ENCODE measurements around the gene SLIT3. TPM values are rescaled to one million over a fixed set of nuclear protein-coding genes. Genes with fewer than 3 reads are reported as not detected.
A peak's percentile ranks its signal among the peaks of the same experiment; 100 is the strongest.

Gene SLIT3
- total RNA-seq, 4 donors from 2014 or later: 10.8 to 30.8 (median 18.4) TPM

GRCh38 chr5:168796593-168797580 is 504.1 kb downstream of the SLIT3 start:
- no peaks in the 10 kb centered on the region for H3K9me3 ChIP-seq
- H3K27me3 ChIP-seq: no peaks in the 10 kb centered on the region
- 79% methylated on average over 10 of the region's 12 CpGs for whole genome bisulfite sequencing
- no peaks in the 10 kb centered on the region for H3K36me3 ChIP-seq
- DNase-seq (ENCODE audit: low spot score in 2 of 2): no peak
- H3K4me1 ChIP-seq: peaks cover 6% of the 10 kb centered on the region
- no peak for TF ChIP-seq POLR2AphosphoS5 (IDR thresholded peaks at IDR 0.05)
- TF ChIP-seq, protein P1, sequence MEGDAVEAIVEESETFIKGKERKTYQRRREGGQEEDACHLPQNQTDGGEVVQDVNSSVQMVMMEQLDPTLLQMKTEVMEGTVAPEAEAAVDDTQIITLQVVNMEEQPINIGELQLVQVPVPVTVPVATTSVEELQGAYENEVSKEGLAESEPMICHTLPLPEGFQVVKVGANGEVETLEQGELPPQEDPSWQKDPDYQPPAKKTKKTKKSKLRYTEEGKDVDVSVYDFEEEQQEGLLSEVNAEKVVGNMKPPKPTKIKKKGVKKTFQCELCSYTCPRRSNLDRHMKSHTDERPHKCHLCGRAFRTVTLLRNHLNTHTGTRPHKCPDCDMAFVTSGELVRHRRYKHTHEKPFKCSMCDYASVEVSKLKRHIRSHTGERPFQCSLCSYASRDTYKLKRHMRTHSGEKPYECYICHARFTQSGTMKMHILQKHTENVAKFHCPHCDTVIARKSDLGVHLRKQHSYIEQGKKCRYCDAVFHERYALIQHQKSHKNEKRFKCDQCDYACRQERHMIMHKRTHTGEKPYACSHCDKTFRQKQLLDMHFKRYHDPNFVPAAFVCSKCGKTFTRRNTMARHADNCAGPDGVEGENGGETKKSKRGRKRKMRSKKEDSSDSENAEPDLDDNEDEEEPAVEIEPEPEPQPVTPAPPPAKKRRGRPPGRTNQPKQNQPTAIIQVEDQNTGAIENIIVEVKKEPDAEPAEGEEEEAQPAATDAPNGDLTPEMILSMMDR (IDR thresholded peaks at IDR 0.05): no peak
- no peak for TF ChIP-seq POLR2A (IDR thresholded peaks at IDR 0.05)
- TF ChIP-seq EP300 (IDR thresholded peaks at IDR 0.05): no peak
- no peak overlapping the region for H3K27ac ChIP-seq
- no peak overlapping the region for H3K4me3 ChIP-seq

DNA sequence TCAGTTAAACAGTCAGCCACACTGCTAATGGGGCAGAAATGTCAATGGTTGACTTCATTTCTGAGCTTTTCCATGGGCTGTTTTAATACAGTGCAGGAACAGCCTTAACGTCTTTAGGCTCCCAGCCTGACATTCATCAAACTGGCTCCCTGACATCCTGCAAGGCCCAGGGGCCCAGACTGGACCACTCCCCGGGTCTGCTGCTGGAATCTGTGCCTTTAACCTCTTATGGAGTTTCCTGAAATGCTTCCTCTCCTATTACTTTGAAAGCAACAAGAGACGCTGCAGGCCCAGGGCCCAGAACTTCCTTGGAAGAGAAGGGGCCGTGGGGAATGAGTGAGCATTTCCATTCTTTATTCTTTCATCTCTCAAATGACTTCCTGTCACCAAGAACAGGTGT is 504.9 kb downstream of the SLIT3 start:
- H3K4me1 ChIP-seq: peaks cover 6% of the 10 kb centered on the region
- TF ChIP-seq POLR2A (IDR thresholded peaks at IDR 0.05) (no peak), EP300 (IDR thresholded peaks at IDR 0.05) (no peak), POLR2AphosphoS5 (IDR thresholded peaks at IDR 0.05) (no peak)
- TF ChIP-seq, protein P1 (IDR thresholded peaks at IDR 0.05): no peak
- no peaks in the 10 kb centered on the region for H3K27me3 ChIP-seq
- no peak for DNase-seq (ENCODE audit: low spot score in 2 of 2)
- 68% methylated on average over 4 of the region's 4 CpGs for WGBS
- H3K36me3 ChIP-seq: no peaks in the 10 kb centered on the region
- H3K4me3 ChIP-seq: no peak overlapping the region
- H3K9me3 ChIP-seq: no peaks in the 10 kb centered on the region
- H3K27ac ChIP-seq: no peak overlapping the region

DNA sequence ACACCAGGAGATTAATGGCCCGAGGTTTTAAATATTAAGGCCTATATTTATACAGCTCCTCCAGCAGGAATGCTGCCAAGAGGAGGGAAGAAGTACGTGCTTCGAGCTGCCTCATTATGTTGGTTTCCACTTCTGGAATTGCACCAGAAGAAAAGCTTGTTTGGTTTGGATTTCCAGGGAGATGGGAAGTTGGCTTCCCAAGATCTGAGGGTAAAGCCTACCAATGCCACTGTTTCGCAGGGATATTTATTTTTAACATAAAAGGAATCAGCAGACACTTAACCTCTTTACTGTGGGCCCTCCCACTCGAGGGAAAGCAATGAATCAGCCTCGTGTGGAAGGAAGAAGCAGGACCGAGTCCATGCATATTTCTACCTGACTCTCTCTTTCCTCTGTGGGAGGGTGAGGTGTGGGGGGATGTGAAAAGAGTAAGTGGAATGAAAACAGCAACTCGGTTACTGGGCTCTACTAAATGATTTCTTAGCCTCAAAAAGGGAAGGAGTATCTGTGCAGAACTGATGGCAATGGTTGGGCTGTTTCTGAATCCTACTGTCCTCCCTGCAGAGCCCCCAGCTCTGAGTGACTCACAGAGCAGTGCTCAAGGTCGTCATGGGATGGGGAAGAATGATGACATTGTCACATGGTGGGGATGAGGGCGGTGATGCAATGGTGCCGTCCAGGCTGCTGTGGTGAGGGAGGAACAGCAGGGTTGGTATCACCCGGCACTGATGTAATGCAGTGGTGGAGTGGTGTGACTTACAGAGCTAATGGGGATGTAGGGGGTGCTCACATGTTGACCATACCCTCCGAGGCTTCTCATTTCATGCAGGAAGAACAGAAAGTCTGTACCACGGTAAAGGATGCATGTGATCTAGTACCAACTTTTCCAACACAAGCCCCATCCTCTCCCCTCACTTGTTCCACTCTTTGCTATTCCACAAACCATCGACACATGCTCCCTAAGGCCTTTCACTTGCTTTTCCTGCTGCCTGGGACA is 506.8 kb downstream of the SLIT3 start:
- H3K27ac ChIP-seq: no peak overlapping the region
- 38% methylated on average over 15 of the region's 15 CpGs for WGBS
- H3K27me3 ChIP-seq: no peaks in the 10 kb centered on the region
- TF ChIP-seq POLR2AphosphoS5 (IDR thresholded peaks at IDR 0.05): no peak
- no peak for TF ChIP-seq POLR2A (IDR thresholded peaks at IDR 0.05)
- TF ChIP-seq EP300 (IDR thresholded peaks at IDR 0.05): no peak
- TF ChIP-seq, protein P1 (IDR thresholded peaks at IDR 0.05): no peak
- peak in 1 of 2 donors; percentile 89 for DNase-seq (ENCODE audit: low spot score in 2 of 2)
- H3K9me3 ChIP-seq: no peaks in the 10 kb centered on the region
- H3K4me3 ChIP-seq: no peak overlapping the region
- H3K4me1 ChIP-seq: peaks cover 6% of the 10 kb centered on the region
- no peaks in the 10 kb centered on the region for H3K36me3 ChIP-seq

DNA sequence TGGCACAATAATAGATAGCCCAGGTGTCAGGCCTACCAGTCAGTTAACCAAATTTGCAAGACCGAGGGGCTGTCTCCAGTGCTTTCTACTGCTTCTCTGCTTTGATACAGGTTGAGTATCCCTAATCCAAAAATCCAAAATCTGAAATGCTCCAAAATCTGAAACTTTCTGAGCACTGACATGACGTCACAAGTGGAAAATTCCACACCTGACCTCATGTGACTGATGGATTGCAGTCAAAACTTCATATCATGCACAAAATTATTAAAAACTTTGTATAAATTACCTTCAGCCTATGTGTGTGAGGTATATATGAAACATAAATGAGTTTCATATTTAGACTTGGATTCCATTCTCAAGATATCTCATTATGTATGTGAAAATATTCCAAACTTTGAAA is 508.3 kb downstream of the SLIT3 start:
- no peak for DNase-seq (ENCODE audit: low spot score in 2 of 2)
- no peaks in the 10 kb centered on the region for H3K9me3 ChIP-seq
- no peaks in the 10 kb centered on the region for H3K36me3 ChIP-seq
- WGBS: 81% methylated on average over 2 of the region's 2 CpGs
- H3K4me3 ChIP-seq: no peak overlapping the region
- no peak overlapping the region for H3K27ac ChIP-seq
- peaks cover 6% of the 10 kb centered on the region for H3K4me1 ChIP-seq
- TF ChIP-seq POLR2A (IDR thresholded peaks at IDR 0.05) (no peak), POLR2AphosphoS5 (IDR thresholded peaks at IDR 0.05) (no peak), EP300 (IDR thresholded peaks at IDR 0.05) (no peak)
- TF ChIP-seq, protein P1 (IDR thresholded peaks at IDR 0.05): no peak
- H3K27me3 ChIP-seq: no peaks in the 10 kb centered on the region

Data from suprapubic skin (tissue), 4 donors.